ENCODE data around the gene RBMS1.

RBMS1 gene

GRCh38 chr2:160227293-160227915 is 266.2 kb downstream of the RBMS1 start:
- Histone ChIP-seq H3K9me2 (replicated peaks; ENCODE audit: insufficient read depth, low read length) (no peaks in the 10 kb centered on the region), H2AFZ (ENCODE audit: low read length) (no peak overlapping the region), H3K9ac (ENCODE audit: low read length) (no peak overlapping the region), H3K4me1 (ENCODE audit: low read length) (peaks cover 12% of the 10 kb centered on the region), H4K20me1 (ENCODE audit: insufficient read depth, low read length) (no peaks in the 10 kb centered on the region), H3K9me3 (replicated peaks; ENCODE audit: insufficient read depth, low read length) (no peaks in the 10 kb centered on the region), H3K27ac (ENCODE audit: low read length) (no peak overlapping the region), H3K27me3 (replicated peaks; ENCODE audit: insufficient read depth, low read length) (no peaks in the 10 kb centered on the region), H3K4me3 (ENCODE audit: low read length) (no peak overlapping the region), H3F3A (ENCODE audit: insufficient read depth, low read length) (no peaks in the 10 kb centered on the region), H3K36me3 (replicated peaks; ENCODE audit: insufficient read depth, low read length) (no peaks in the 10 kb centered on the region), H3K4me2 (ENCODE audit: low read depth, low read length) (no peak overlapping the region), H3K79me2 (ENCODE audit: low read length) (no peaks in the 10 kb centered on the region)
- no peak for TF ChIP-seq EZH2phosphoT487 (IDR thresholded peaks at IDR 0.05; ENCODE audit: low read length)
- no peak for TF ChIP-seq CTCF (IDR thresholded peaks at IDR 0.05; ENCODE audit: low read length)
- TF ChIP-seq EZH2 (optimal IDR thresholded peaks at IDR 0.05; ENCODE audit: low read depth, low read length) = no peak
- no peak for DNase-seq

GRCh38 chr2:160226367-160226766 is 267.2 kb downstream of the RBMS1 start:
- no peaks in the 10 kb centered on the region for H4K20me1 ChIP-seq (ENCODE audit: insufficient read depth, low read length)
- H3K36me3 ChIP-seq (replicated peaks; ENCODE audit: insufficient read depth, low read length) = no peaks in the 10 kb centered on the region
- no peak for DNase-seq
- H3K4me2 ChIP-seq (ENCODE audit: low read depth, low read length) = no peak overlapping the region
- no peaks in the 10 kb centered on the region for H3F3A ChIP-seq (ENCODE audit: insufficient read depth, low read length)
- H2AFZ ChIP-seq (ENCODE audit: low read length) = no peak overlapping the region
- H3K27me3 ChIP-seq (replicated peaks; ENCODE audit: insufficient read depth, low read length) = no peaks in the 10 kb centered on the region
- no peaks in the 10 kb centered on the region for H3K9me2 ChIP-seq (replicated peaks; ENCODE audit: insufficient read depth, low read length)
- TF ChIP-seq EZH2phosphoT487 (IDR thresholded peaks at IDR 0.05; ENCODE audit: low read length) (no peak), CTCF (IDR thresholded peaks at IDR 0.05; ENCODE audit: low read length) (no peak), EZH2 (optimal IDR thresholded peaks at IDR 0.05; ENCODE audit: low read depth, low read length) (no peak)
- H3K27ac ChIP-seq (ENCODE audit: low read length) = no peak overlapping the region
- peaks cover 12% of the 10 kb centered on the region for H3K4me1 ChIP-seq (ENCODE audit: low read length)
- no peak overlapping the region for H3K9ac ChIP-seq (ENCODE audit: low read length)
- H3K79me2 ChIP-seq (ENCODE audit: low read length) = no peaks in the 10 kb centered on the region
- H3K9me3 ChIP-seq (replicated peaks; ENCODE audit: insufficient read depth, low read length) = no peaks in the 10 kb centered on the region
- H3K4me3 ChIP-seq (ENCODE audit: low read length) = no peak overlapping the region

GRCh38 chr2:160225722-160226121 is 267.9 kb downstream of the RBMS1 start:
- H3K9ac ChIP-seq (ENCODE audit: low read length) = no peak overlapping the region
- H2AFZ ChIP-seq (ENCODE audit: low read length) = no peak overlapping the region
- no peak for DNase-seq
- H3K27me3 ChIP-seq (replicated peaks; ENCODE audit: insufficient read depth, low read length) = no peaks in the 10 kb centered on the region
- H3K4me2 ChIP-seq (ENCODE audit: low read depth, low read length) = no peak overlapping the region
- no peaks in the 10 kb centered on the region for H4K20me1 ChIP-seq (ENCODE audit: insufficient read depth, low read length)
- H3K4me3 ChIP-seq (ENCODE audit: low read length) = no peak overlapping the region
- H3K9me3 ChIP-seq (replicated peaks; ENCODE audit: insufficient read depth, low read length) = no peaks in the 10 kb centered on the region
- TF ChIP-seq EZH2 (optimal IDR thresholded peaks at IDR 0.05; ENCODE audit: low read depth, low read length) = no peak
- no peak for TF ChIP-seq CTCF (IDR thresholded peaks at IDR 0.05; ENCODE audit: low read length)
- no peak for TF ChIP-seq EZH2phosphoT487 (IDR thresholded peaks at IDR 0.05; ENCODE audit: low read length)
- no peaks in the 10 kb centered on the region for H3K9me2 ChIP-seq (replicated peaks; ENCODE audit: insufficient read depth, low read length)
- no peak overlapping the region for H3K27ac ChIP-seq (ENCODE audit: low read length)
- H3F3A ChIP-seq (ENCODE audit: insufficient read depth, low read length) = no peaks in the 10 kb centered on the region
- H3K4me1 ChIP-seq (ENCODE audit: low read length) = peaks cover 12% of the 10 kb centered on the region
- H3K36me3 ChIP-seq (replicated peaks; ENCODE audit: insufficient read depth, low read length) = no peaks in the 10 kb centered on the region
- H3K79me2 ChIP-seq (ENCODE audit: low read length) = no peaks in the 10 kb centered on the region

Measured in MM.1S (cell line).